ENCODE data around the gene ALG11. TPM values are rescaled to one million over a fixed set of nuclear protein-coding genes. Genes with fewer than 3 reads are reported as not detected.

The ALG11 gene
- total RNA-seq, 1 donor from 2014 or later: 16.7 TPM

DNA sequence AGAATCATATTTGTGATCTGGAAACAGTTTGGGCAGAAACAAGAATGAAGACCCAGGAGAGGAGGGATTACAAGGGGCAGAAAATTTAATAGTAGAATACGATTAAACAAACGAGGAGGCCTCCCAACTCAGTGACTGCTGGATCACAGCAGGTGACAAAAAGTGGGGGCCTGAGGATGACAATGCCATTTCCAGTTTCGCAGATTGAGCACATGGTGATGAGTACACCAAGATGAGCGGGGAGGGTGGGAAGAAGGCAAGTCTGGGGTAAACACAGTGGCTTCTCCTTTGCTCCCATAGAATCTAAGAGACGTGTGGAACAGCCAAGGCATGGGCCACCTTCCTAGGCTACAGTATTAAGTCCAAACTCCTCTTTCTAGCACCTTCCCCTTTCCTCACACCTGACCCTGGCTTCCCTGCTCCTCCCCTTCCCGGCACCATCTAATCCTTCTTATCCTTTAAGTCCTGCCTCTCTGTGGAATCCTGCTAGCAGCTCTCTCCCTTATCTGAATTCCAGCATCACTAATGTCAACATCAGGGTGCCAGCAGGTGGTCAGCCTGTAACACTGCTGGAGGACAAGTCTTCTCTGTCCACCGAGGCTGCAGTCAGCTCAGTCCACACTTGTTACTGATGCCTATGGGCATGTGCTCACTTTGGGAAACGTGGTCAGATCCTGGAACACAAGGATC, 14.4 kb upstream of the ALG11 start:
- no peak for ATAC-seq

GRCh38 chr13:51998723-51999509, 13.3 kb upstream of the ALG11 start:
- ATAC-seq: no peak

GRCh38 chr13:51999510-51999911, 12.7 kb upstream of the ALG11 start:
- ATAC-seq: no peak

GRCh38 chr13:51999921-52000320, 12.3 kb upstream of the ALG11 start:
- no peak for ATAC-seq

DNA sequence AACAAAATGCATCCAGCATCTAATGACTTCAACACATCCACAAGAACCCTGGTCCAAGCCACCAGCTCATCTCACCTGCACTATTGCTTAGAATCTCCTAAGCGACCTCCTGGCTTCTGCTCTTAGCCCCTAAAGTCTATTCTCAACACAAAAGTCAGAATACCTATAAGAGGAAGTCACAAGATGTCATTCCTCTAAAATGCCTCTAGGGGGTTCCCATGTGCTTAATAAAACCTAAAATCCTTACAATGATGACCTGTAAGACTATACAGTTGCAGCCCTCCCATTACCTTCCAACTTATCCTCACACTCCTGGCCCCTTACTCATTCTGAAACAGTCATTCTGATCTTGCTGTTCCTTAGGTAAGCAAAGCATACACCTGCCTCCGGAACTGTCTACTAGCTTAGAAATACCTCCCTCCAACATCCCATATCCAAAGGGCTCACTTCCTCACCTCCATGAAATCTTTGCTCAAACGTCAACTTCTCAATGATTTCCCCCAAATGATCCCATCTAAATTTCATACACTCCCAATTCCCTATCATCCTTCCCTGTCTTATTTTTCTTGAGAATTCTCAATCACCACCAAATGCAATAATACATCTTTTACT, 11.0 kb upstream of the ALG11 start:
- peak; percentile 63 for ATAC-seq

DNA sequence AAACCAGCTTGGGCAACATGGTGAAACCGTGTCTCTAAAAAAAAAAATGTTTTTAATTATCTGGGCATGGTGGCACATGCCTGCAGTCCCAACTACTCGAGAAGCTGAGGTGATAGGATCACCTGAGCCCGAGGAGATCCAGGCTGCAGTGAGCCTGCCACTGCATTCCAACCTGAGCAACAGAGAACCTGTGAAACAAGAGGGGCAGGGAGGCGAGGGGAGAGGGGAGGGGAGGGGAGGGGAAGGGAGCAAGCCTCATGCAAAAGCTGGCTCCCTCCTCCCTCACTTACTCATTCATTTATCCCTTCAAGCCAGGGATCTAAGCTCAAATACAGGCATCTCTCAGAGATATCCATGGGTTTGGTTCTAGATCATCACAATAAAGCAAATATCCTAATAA, 9.8 kb upstream of the ALG11 start:
- ATAC-seq: no peak

- no peak for ATAC-seq
Measured at GRCh38 chr13:52003541-52003940, 8.7 kb upstream of the ALG11 start.

DNA sequence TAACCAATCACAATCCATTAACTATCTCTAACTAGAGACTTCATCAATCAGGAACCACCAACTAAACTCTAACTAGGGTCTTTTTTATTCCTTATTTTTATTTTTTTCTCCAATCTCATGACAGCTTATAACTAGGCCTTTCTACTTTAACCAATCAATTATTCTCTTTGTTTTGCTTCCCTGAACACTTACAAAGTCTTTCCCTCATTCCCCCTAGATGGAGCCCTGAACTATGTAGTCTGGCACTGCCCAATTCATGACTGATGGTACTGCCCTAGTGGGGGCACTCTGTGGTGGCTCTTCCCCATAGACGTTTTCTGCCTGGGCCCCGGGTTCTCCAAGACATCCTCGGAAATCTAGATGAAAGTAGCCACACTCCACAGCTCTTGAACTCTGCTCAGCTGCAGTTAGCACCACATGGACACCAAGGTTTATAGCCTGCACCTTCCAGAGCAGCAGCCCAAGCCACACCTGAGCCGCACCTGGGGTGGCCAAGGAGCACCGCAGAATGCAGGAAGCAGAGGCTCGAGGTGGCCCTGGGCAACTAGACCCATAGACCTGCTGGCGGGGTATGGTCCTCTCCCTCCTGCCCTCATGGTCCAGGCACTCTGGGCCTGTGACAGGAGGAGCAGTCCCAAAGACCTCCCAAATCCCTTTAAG, 7.6 kb upstream of the ALG11 start:
- no peak for ATAC-seq

DNA sequence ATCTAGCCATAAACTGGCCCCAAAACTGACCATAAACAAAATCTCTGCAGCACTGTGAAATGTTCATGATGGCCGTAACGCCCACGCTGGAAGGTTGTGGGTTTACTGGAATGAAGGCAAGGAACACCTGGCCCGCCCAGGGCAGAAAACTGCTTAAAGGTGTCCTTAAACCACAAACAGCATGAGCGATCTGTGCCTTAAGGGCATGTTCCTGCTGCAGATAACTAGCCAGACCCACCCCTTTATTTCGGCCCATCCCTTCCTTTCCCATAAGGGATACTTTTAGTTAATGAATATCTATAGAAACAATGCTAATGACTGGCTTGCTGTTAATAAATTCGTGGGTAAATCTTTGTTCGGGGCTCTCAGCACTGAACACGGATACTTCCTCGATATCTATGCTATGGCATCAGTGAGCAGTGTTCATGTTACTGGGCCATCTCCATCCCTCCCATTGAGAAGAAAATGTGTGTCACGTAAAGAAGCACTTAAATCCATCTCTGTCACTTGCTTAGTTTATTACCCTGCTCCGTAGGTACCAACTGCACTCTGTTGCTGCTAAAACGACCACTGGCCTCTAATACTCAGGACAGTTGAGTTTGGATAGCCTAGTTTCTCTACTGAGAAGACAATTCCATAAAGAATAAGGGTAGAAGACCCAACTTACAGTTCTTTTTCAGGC, 6.2 kb upstream of the ALG11 start:
- ATAC-seq: no peak

DNA sequence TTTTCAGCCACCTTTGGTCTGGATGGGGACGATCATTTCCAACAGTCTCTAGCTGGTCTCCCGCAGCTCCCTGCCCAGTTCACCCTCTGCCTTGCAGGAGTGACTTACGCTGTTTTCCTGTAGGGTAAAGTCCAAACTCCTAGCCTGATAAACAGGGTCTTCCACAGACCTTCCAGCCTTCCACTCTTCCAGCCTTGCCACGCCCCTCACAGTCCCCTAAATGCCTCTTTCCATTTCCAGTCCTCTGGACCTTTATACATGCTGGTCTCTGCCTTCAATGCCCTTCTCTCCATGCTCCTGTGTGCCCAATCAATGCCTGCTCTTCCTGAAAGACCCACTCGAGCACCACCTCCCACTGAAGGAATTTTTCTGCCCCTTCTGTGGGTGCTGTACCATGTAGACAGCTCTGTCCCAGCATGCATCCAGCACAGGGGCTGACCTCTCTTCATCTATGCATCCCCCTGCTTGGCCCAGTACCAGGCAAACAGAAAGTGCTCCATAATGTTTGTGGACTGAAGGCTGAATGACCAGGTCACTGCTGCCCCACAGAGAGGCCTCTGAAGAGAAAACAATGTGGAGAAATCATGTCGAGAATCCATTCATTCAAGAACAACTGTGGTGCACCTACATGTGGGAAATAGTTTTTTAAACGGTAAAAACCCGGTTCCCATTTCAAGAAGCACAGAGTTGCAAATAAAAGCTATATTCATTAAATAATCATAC, 5.5 kb upstream of the ALG11 start:
- no peak for ATAC-seq

DNA sequence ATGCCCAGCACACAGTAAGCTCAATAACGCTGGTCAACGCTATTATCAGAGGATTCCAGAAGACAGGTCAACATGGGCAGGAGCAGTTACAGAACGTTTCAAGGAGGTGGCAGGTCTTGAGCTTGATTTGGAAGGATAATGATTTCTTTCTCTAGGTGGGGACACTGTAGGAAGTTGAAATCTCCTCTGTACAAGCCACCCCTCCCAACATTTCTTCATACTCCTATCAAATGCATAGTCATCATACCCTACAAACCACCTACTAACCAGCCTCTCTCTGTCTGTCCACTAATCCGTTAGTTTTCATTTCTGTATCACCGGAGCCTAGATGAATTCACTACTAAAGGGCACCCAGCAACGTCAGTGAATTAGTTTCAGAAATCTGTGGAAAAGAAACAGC, 2.3 kb upstream of the ALG11 start:
- ATAC-seq: no peak

DNA sequence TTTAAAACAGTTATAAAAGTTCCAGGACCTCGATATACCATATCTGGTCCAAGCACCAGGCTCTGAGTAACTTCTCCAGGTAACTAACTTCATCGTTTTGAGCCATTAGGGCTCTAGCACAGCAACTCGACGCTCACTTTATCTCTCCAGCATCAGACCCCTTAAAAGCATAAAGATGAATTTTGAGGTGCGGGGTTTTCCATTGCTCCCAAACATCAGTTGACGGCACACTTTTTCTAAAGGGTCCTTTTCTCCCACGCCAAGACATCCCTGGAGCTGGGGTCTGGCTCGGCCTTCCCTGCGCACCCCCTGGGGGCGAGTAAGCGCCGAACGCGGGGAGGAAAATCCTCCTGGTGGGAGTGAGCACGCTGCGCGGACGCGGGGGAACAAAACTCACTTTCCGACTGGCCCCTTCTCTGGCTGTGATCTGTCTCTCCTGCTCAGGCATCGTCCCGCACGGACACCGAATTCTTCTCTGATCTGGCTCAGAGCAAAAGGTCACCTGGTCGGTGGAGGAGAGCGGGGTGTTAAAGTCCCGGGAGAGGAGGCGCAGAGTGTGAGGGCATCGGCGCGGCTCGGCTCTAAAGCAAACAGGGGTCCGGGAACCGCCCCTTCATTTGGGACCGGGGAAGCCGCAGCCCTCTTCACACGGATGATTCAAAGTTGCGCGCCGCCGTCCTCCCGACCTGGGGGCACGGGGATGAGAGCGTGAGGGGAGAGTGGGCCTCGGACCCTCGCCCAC, 1.1 kb upstream of the ALG11 start, which contains the start of gene ATP7B:
Gene ATP7B (minus strand): TSS at position 561 of the 742 bp plus-strand sequence. CDS start 113 bp downstream, at position 448.
- peak; percentile 18 for ATAC-seq

GRCh38 chr13:52012512-52012836, 276 bp downstream of the ALG11 start:
- no peak for ATAC-seq

GRCh38 chr13:52016296-52016695, 4.1 kb downstream of the ALG11 start:
- ATAC-seq: no peak

- ATAC-seq: no peak
Measured at GRCh38 chr13:52020191-52020590, 8.0 kb downstream of the ALG11 start.

GRCh38 chr13:52022356-52022755, 10.2 kb downstream of the ALG11 start:
- ATAC-seq: no peak

- no peak for ATAC-seq
Measured at GRCh38 chr13:52024481-52024880, 12.3 kb downstream of the ALG11 start, which contains the start of gene UTP14C. TSS of gene UTP14C (plus strand) at chr13:52024691. CDS start at chr13:52028805, 4,114 bp downstream.

GRCh38 chr13:52025475-52026245, 13.5 kb downstream of the ALG11 start:
- ATAC-seq: no peak

GRCh38 chr13:52026246-52026626, 14.0 kb downstream of the ALG11 start:
- no peak for ATAC-seq

GRCh38 chr13:52027832-52028231, 15.6 kb downstream of the ALG11 start:
- no peak for ATAC-seq
